Dermis blood vessel endothelial cell (primary cell): Measurements from ENCODE around the gene CCNT2. TPM values are rescaled to one million over a fixed set of nuclear protein-coding genes. Genes with fewer than 3 reads are reported as not detected.
A peak's percentile ranks its signal among the peaks of the same experiment; 100 is the strongest.

Source experiments
- DNase-seq: peaks from one replicate; pipeline ENCODE4 v3.0.0; 2010
- total RNA-seq: library from RNA; depleted of rRNA; stranded (reverse); fragments of >200 nt; gene quantifications from 2 replicates; pipeline ENCODE4 v1.2.3, GENCODE V29; 2014

CCNT2 gene
- total RNA-seq, 1 donor from 2014 or later = 35.1 TPM

GRCh38 chr2:134919341-134920210 lies 954 bp downstream of the CCNT2 start:
- peak; percentile 48 for DNase-seq

- no peak for DNase-seq
These were observed 6.3 kb downstream of the CCNT2 start for GRCh38 chr2:134924912-134925311.

- peak; percentile 13 for DNase-seq
These were observed 7.8 kb downstream of the CCNT2 start for GRCh38 chr2:134926231-134926931.

- no peak for DNase-seq
These were observed 8.6 kb downstream of the CCNT2 start for GRCh38 chr2:134927195-134927594.

GRCh38 chr2:134932864-134933526 lies 14.4 kb downstream of the CCNT2 start:
- no peak for DNase-seq

GRCh38 chr2:134933732-134934131 lies 15.1 kb downstream of the CCNT2 start:
- DNase-seq = no peak

GRCh38 chr2:134934150-134934549 lies 15.5 kb downstream of the CCNT2 start:
- DNase-seq = no peak

- peak; percentile 12 for DNase-seq
These were observed 16.0 kb downstream of the CCNT2 start for GRCh38 chr2:134934641-134935040.

- DNase-seq = no peak
These were observed 18.1 kb downstream of the CCNT2 start for GRCh38 chr2:134936691-134937090.

- DNase-seq = no peak
These were observed 24.9 kb downstream of the CCNT2 start for GRCh38 chr2:134943540-134943939.

GRCh38 chr2:134944975-134945374 lies 26.4 kb downstream of the CCNT2 start:
- no peak for DNase-seq

- no peak for DNase-seq
These were observed 27.5 kb downstream of the CCNT2 start for GRCh38 chr2:134946073-134946472.

- DNase-seq = no peak
These were observed 31.5 kb downstream of the CCNT2 start for GRCh38 chr2:134949981-134950708.

- no peak for DNase-seq
These were observed 32.3 kb downstream of the CCNT2 start for GRCh38 chr2:134950886-134951285.

GRCh38 chr2:134952608-134953007 lies 34.0 kb downstream of the CCNT2 start:
- no peak for DNase-seq

- no peak for DNase-seq
These were observed 35.4 kb downstream of the CCNT2 start for GRCh38 chr2:134954065-134954464.

- no peak for DNase-seq
These were observed 37.1 kb downstream of the CCNT2 start for GRCh38 chr2:134955744-134956143.

GRCh38 chr2:134957477-134957876 lies 38.9 kb downstream of the CCNT2 start:
- DNase-seq = no peak

- peak; percentile 90 for DNase-seq
These were observed 48.5 kb downstream of the CCNT2 start for GRCh38 chr2:134967166-134967565.

GRCh38 chr2:134973241-134974138 lies 54.9 kb downstream of the CCNT2 start:
- no peak for DNase-seq

GRCh38 chr2:134975281-134976009 lies 56.8 kb downstream of the CCNT2 start:
- DNase-seq = no peak
